ENCODE measurements around the gene CYB5D1.

- TF ChIP-seq, protein P1, sequence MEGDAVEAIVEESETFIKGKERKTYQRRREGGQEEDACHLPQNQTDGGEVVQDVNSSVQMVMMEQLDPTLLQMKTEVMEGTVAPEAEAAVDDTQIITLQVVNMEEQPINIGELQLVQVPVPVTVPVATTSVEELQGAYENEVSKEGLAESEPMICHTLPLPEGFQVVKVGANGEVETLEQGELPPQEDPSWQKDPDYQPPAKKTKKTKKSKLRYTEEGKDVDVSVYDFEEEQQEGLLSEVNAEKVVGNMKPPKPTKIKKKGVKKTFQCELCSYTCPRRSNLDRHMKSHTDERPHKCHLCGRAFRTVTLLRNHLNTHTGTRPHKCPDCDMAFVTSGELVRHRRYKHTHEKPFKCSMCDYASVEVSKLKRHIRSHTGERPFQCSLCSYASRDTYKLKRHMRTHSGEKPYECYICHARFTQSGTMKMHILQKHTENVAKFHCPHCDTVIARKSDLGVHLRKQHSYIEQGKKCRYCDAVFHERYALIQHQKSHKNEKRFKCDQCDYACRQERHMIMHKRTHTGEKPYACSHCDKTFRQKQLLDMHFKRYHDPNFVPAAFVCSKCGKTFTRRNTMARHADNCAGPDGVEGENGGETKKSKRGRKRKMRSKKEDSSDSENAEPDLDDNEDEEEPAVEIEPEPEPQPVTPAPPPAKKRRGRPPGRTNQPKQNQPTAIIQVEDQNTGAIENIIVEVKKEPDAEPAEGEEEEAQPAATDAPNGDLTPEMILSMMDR (conservative IDR thresholded peaks at IDR 0.05; ENCODE audit: low read length), result peak; percentile 71
- no peak for TF ChIP-seq EZH2phosphoT487 (IDR thresholded peaks at IDR 0.05; ENCODE audit: borderline replicate concordance, low read depth, low read length)
Observed at GRCh38 chr17:7858522-7858810, 663 bp downstream of the CYB5D1 start.

All from OCI-LY7 (cell line).